Spleen (tissue), 11 donors: ENCODE results near the gene PAK3. TPM values are rescaled to one million over a fixed set of nuclear protein-coding genes. Genes with fewer than 3 reads are reported as not detected.

Experiments used
- DNase-seq: peaks from one replicate; pipeline ENCODE4 v3.0.0-alpha.2; 2020
- H3K27ac ChIP-seq, 8 donors: fragments of 200-600 bp; sonication (generic) in 7 of 8; 1 replicate in 4 of 8; 2 replicates in 4 of 8; pipeline versions ENCODE4 v1.5.0 to v1.8.0; 2016 to 2021; ENCODE audit warnings: inconsistent platforms in 4 of 8, mild to moderate bottlenecking in 4 of 8, moderate library complexity in 1 of 8
- H3K27me3 ChIP-seq, 7 donors: fragments of 200-600 bp; sonication (generic) in 6 of 7; replicated peaks in 1 of 7; 1 replicate in 4 of 7; 2 replicates in 3 of 7; pipeline versions ENCODE4 v1.5.0 to v1.8.0; 2016 to 2021; ENCODE audit warnings: inconsistent platforms in 3 of 7, mild to moderate bottlenecking in 1 of 7
- H3K36me3 ChIP-seq, 6 donors: fragments of 200-600 bp; sonication (generic) in 5 of 6; 1 replicate in 4 of 6; 2 replicates in 2 of 6; pipeline versions ENCODE4 v1.5.0 to v1.8.0; 2016 to 2021; ENCODE audit warnings: inconsistent platforms in 2 of 6
- H3K4me1 ChIP-seq, 6 donors: fragments of 200-600 bp; sonication (generic) in 5 of 6; 1 replicate in 3 of 6; 2 replicates in 3 of 6; pipeline versions ENCODE4 v1.5.0 to v1.8.0; 2016 to 2021; ENCODE audit warnings: inconsistent platforms in 3 of 6
- H3K4me3 ChIP-seq, 8 donors: fragments of 200-600 bp; sonication (generic) in 7 of 8; 1 replicate in 4 of 8; 2 replicates in 4 of 8; pipeline versions ENCODE4 v1.5.0 to v1.8.0; 2016 to 2021; ENCODE audit warnings: inconsistent platforms in 4 of 8, mild to moderate bottlenecking in 4 of 8, moderate library complexity in 2 of 8
- H3K9me3 ChIP-seq, 8 donors: fragments of 200-600 bp; sonication (generic) in 7 of 8; 1 replicate in 4 of 8; 2 replicates in 4 of 8; pipeline versions ENCODE4 v1.5.0 to v1.8.0; 2016 to 2021; ENCODE audit warnings: inconsistent platforms in 4 of 8
- POLR2A ChIP-seq, 3 donors: fragments of 450-650 bp; IDR thresholded peaks; one replicate each; pipeline ENCODE4 v1.5.1; 2017; ENCODE audit warnings: antibody characterized with exemption in 3 of 3, mild to moderate bottlenecking in 1 of 3
- POLR2AphosphoS5 ChIP-seq, 3 donors: sonication (generic); formaldehyde crosslinking; IDR thresholded peaks; one replicate each; pipeline ENCODE4 v1.5.1; 2017; ENCODE audit warnings: antibody characterized with exemption in 3 of 3
- WGBS, 5 donors: extraction: QIAGEN DNeasy Blood & Tissue Kit in 3 of 5; methylation state at CpG; one replicate each; pipeline versions ENCODE4 v1.1.5 to v1.1.7; 2013 to 2018; 5-methylcytosine and 5-hydroxymethylcytosine counted together
- intact Hi-C: fragments of 100-400 bp; cut with DNase I; formaldehyde crosslinking; loops from one replicate; pipeline ENCODE4 v1.15.0; 2023; ENCODE audit warnings: low total_unique reads
- polyA plus RNA-seq, 3 donors: library from polyadenylated mRNA; stranded (reverse); fragments of 200-250 nt; gene quantifications; one replicate each; pipeline ENCODE4 v1.2.1, GENCODE V29; 2013
- total RNA-seq, 7 donors: library from RNA; depleted of rRNA in 3 of 7; stranded (reverse); fragments of >200 nt in 3 of 7; fragmentation: NEBNext Ultra II Directional in 4 of 7; extraction: Animal tissue kit (Norgen Biotek cat#: 25700) in 4 of 7; gene quantifications; one replicate each; pipeline versions ENCODE4 v1.1.0 to v1.2.1, GENCODE V29; 2016 to 2021
- TF ChIP-seq, protein P1 (sequence below), 11 experiments: fragments of 200-600 bp in 7 of 11; fragments of 450-650 bp in 4 of 11; sonication (generic) in 4 of 11; IDR thresholded peaks in 8 of 11; conservative IDR thresholded peaks in 3 of 11; 1 replicate in 7 of 11; 2 replicates in 4 of 11; pipeline versions ENCODE4 v1.4.0 to v1.8.0; 2016 to 2021; ENCODE audit warnings: antibody characterized with exemption in 11 of 11, inconsistent platforms in 4 of 11, mild to moderate bottlenecking in 1 of 11
- donor health status: healthy with polysubstance abuse.
- donor health status: DM: no; HTN: no; CAD: no; lungs with moderate emphysema.
- donor health status: DM: no; HTN: no; CAD: no.
- donor health status: Bipolar disorder and iron deficiency.
- donor health status: healthy.
- donor health status: DM: no; HTN: no; CAD: no.
- donor health status: DM: yes; HTN: yes; CAD: no.

PAK3 gene
- total and polyA plus RNA-seq, 10 donors: 0.09 to 7.3 (median 2.7) TPM

DNA sequence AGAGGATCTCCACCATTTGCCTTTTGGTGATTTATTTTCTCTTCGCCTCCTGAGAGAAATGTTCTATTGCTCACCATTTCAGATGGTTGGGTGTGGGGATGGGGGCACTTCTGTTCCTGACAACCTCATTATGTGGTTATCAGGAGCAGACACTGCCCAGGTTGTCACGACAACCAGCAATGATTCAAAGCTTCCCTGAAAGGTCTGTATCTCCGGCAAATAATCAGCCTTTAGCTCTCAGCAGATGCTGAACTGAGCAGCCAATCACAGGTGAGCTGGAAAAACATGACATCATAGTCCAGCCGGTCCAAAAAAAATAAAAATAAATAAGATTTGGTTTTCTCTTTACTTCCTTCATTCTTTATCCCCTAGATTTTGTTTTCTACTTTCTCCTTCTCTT is 5.5 kb upstream of the PAK3 start:
- 58 to 83% (median 76%) methylated on average over 4 of the region's 4 CpGs for WGBS, 5 donors
- Histone ChIP-seq H3K4me1 (peaks cover 0 to 3% (median 0%) of the 10 kb centered on the region in 6 donors), H3K9me3 (no peaks in the 10 kb centered on the region), H3K27ac (no peak overlapping the region), H3K4me3 (no peak overlapping the region), H3K36me3 (no peaks in the 10 kb centered on the region), H3K27me3 (peaks cover 0 to 59% (median 4%) of the 10 kb centered on the region in 7 donors)
- TF ChIP-seq POLR2A (IDR thresholded peaks at IDR 0.05) (no peak), POLR2AphosphoS5 (IDR thresholded peaks at IDR 0.05) (no peak)
- intact Hi-C loops: no loop called here
- no peak for DNase-seq

DNA sequence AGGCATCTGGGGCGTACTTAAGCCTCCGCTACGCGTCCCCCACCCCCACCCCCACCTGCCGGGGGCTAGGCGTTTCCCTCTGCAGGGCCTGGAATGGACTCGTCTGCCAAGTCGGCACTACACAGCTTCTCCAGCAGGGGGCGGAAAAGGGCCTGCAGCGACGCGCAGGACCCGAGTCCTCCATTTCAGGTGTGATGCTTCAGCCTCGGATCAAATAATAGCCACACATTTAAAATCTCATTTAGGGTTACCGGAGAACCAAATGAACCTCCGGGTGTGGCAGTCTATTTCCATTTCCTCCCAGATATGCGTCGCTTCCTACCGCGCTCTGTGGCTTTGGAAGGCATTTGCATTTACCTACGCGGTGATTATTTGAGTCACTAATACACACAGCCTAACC is 2.9 kb downstream of the PAK3 start:
- intact Hi-C loops: no loop called here
- Histone ChIP-seq H3K36me3 (no peaks in the 10 kb centered on the region), H3K4me3 (peak overlapping the region in 1 of 8 donors; percentile 46), H3K9me3 (no peaks in the 10 kb centered on the region), H3K27ac (peak overlapping the region in 1 of 8 donors; percentile 11), H3K27me3 (peaks cover 0 to 44% (median 14%) of the 10 kb centered on the region in 7 donors), H3K4me1 (peaks cover 0 to 20% (median 4%) of the 10 kb centered on the region in 6 donors)
- TF ChIP-seq, protein P1, sequence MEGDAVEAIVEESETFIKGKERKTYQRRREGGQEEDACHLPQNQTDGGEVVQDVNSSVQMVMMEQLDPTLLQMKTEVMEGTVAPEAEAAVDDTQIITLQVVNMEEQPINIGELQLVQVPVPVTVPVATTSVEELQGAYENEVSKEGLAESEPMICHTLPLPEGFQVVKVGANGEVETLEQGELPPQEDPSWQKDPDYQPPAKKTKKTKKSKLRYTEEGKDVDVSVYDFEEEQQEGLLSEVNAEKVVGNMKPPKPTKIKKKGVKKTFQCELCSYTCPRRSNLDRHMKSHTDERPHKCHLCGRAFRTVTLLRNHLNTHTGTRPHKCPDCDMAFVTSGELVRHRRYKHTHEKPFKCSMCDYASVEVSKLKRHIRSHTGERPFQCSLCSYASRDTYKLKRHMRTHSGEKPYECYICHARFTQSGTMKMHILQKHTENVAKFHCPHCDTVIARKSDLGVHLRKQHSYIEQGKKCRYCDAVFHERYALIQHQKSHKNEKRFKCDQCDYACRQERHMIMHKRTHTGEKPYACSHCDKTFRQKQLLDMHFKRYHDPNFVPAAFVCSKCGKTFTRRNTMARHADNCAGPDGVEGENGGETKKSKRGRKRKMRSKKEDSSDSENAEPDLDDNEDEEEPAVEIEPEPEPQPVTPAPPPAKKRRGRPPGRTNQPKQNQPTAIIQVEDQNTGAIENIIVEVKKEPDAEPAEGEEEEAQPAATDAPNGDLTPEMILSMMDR (IDR thresholded peaks at IDR 0.05 in 8 of 11, conservative IDR thresholded peaks at IDR 0.05 in 3 of 11): peak; percentile 24 to 73 (median 55)
- no peak for TF ChIP-seq POLR2AphosphoS5 (IDR thresholded peaks at IDR 0.05)
- WGBS, 5 donors: 8 to 36% (median 15%) methylated on average over 9 to 22 of the region's 22 CpGs
- peak; percentile 86 for DNase-seq

DNA sequence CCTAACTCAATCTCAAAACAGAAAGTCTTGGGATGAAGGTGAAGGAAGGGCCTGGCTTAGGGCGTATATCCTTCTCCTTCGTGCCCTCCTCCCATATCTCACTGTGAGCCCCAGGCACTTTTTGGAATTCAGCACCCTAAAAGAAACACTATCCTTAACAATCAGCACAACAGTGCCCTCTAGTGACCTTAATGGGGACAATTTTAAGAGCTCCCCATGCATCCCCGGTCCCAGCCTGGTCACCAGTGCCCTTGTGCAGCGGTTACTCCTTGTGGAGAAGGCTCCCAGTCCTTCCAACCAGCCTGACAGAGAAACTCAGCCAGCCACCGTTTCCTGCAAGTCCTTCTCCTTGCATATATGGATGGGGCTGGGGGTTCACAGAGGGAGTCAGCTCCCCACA is 4.2 kb downstream of the PAK3 start:
- intact Hi-C loops: no loop called here
- WGBS, 5 donors: 14 to 27% (median 23%) methylated on average over 5 of the region's 5 CpGs
- Histone ChIP-seq H3K9me3 (no peaks in the 10 kb centered on the region), H3K27me3 (peaks cover 0 to 37% (median 14%) of the 10 kb centered on the region in 7 donors), H3K27ac (no peak overlapping the region), H3K4me1 (peaks cover 0 to 19% (median 4%) of the 10 kb centered on the region in 6 donors), H3K4me3 (no peak overlapping the region), H3K36me3 (no peaks in the 10 kb centered on the region)
- TF ChIP-seq, protein P1 (IDR thresholded peaks at IDR 0.05 in 8 of 11, conservative IDR thresholded peaks at IDR 0.05 in 3 of 11): peak in 8 of 11 experiments; percentile 10 to 53 (median 40)
- no peak for TF ChIP-seq POLR2A (IDR thresholded peaks at IDR 0.05)
- TF ChIP-seq POLR2AphosphoS5 (IDR thresholded peaks at IDR 0.05): no peak
- DNase-seq: peak; percentile 74

DNA sequence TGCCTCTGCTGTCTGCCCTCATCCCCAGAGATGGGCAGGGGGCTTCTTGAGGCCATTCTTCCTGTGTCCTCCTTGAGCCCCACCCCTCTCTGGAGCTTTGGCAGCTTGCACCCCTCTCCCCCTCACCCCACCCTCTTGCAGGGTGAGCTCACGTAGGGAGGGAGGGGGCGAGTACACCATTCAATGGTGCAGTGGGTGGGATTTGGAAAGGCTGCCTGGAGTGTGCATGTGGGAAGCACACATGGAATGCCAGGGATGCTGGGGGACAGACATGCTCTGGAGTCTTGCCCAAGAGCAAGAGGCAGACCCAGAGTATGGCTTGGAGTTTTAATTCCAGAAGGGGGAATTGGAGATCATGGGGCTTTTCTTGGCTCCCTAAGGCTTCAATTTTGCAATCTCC is 5.6 kb downstream of the PAK3 start:
- Histone ChIP-seq H3K27me3 (peaks cover 0 to 23% (median 6%) of the 10 kb centered on the region in 7 donors), H3K27ac (no peak overlapping the region), H3K9me3 (no peaks in the 10 kb centered on the region), H3K36me3 (no peaks in the 10 kb centered on the region), H3K4me3 (no peak overlapping the region), H3K4me1 (peaks cover 0 to 11% (median 4%) of the 10 kb centered on the region in 6 donors)
- 63 to 100% (median 83%) methylated on average over 1 to 2 of the region's 2 CpGs for WGBS, 5 donors
- no peak for TF ChIP-seq POLR2A (IDR thresholded peaks at IDR 0.05)
- TF ChIP-seq, protein P1 (IDR thresholded peaks at IDR 0.05 in 8 of 11, conservative IDR thresholded peaks at IDR 0.05 in 3 of 11): no peak
- TF ChIP-seq POLR2AphosphoS5 (IDR thresholded peaks at IDR 0.05): no peak
- intact Hi-C loops: no loop called here
- no peak for DNase-seq
